ENCODE data around the gene KISS1.
"Not testable (repeated sequence)": the region's sequence is repeated elsewhere in the genome, so short reads cannot be mapped to it uniquely, and the experiment has no call there.

Gene KISS1

GRCh38 chr1:204196068-204196795 is at the start of gene KISS1:
KISS1 (minus strand) TSS chr1:204196491; CDS start chr1:204192876, 3,615 bp downstream.
- Histone ChIP-seq H3K27ac (ENCODE audit: low read length) (no peak within 1 kb of the TSS), H3K4me1 (ENCODE audit: control insufficient read depth, insufficient read depth, low read length) (no peaks in the 10 kb centered on the region), H3K27me3 (ENCODE audit: control insufficient read depth in 1 of 2, insufficient read depth in 2 of 2, low read length in 2 of 2) (peaks cover 18 to 29% of the 10 kb centered on the region in 2 donors)

GRCh38 chr1:204242920-204243319 is 46.6 kb upstream of the KISS1 start:
- no peak overlapping the region for H3K27ac ChIP-seq (ENCODE audit: low read length)
- H3K4me3 ChIP-seq (ENCODE audit: low read length in 2 of 2) = no peak overlapping the region
- no peaks in the 10 kb centered on the region for H3K27me3 ChIP-seq (ENCODE audit: control insufficient read depth in 1 of 2, insufficient read depth in 2 of 2, low read length in 2 of 2)
- H3K9me3 ChIP-seq (ENCODE audit: control insufficient read depth in 2 of 2, low read length in 2 of 2) = no peaks in the 10 kb centered on the region
- H3K4me1 ChIP-seq (ENCODE audit: control insufficient read depth, insufficient read depth, low read length) = no peaks in the 10 kb centered on the region
- H3K9ac ChIP-seq (ENCODE audit: low read length in 2 of 2) = no peak overlapping the region
- H3K36me3 ChIP-seq (ENCODE audit: control insufficient read depth in 2 of 2, insufficient read depth in 2 of 2, low read length in 2 of 2) = no peaks in the 10 kb centered on the region

More at GRCh38 chr1:204196068-204196795, at the start of gene KISS1:
- Histone ChIP-seq H3K9ac (ENCODE audit: low read length in 2 of 2) (no peak within 1 kb of the TSS), H3K4me3 (ENCODE audit: low read length in 2 of 2) (no peak within 1 kb of the TSS), H3K9me3 (ENCODE audit: control insufficient read depth in 2 of 2, low read length in 2 of 2) (no peaks in the 10 kb centered on the region), H3K36me3 (ENCODE audit: control insufficient read depth in 2 of 2, insufficient read depth in 2 of 2, low read length in 2 of 2) (no peaks in the 10 kb centered on the region)

GRCh38 chr1:204241914-204242313 is 45.6 kb upstream of the KISS1 start:
- Histone ChIP-seq H3K27ac (ENCODE audit: low read length) (no peak overlapping the region), H3K4me1 (ENCODE audit: control insufficient read depth, insufficient read depth, low read length) (no peaks in the 10 kb centered on the region), H3K27me3 (ENCODE audit: control insufficient read depth in 1 of 2, insufficient read depth in 2 of 2, low read length in 2 of 2) (no peaks in the 10 kb centered on the region), H3K36me3 (ENCODE audit: control insufficient read depth in 2 of 2, insufficient read depth in 2 of 2, low read length in 2 of 2) (no peaks in the 10 kb centered on the region), H3K9me3 (ENCODE audit: control insufficient read depth in 2 of 2, low read length in 2 of 2) (no peaks in the 10 kb centered on the region), H3K4me3 (ENCODE audit: low read length in 2 of 2) (no peak overlapping the region), H3K9ac (ENCODE audit: low read length in 2 of 2) (no peak overlapping the region)

GRCh38 chr1:204241050-204241449 is 44.8 kb upstream of the KISS1 start:
- Histone ChIP-seq H3K27me3 (ENCODE audit: control insufficient read depth in 1 of 2, insufficient read depth in 2 of 2, low read length in 2 of 2) (no peaks in the 10 kb centered on the region), H3K36me3 (ENCODE audit: control insufficient read depth in 2 of 2, insufficient read depth in 2 of 2, low read length in 2 of 2) (no peaks in the 10 kb centered on the region), H3K9ac (ENCODE audit: low read length in 2 of 2) (no peak overlapping the region), H3K27ac (ENCODE audit: low read length) (no peak overlapping the region), H3K4me1 (ENCODE audit: control insufficient read depth, insufficient read depth, low read length) (no peaks in the 10 kb centered on the region), H3K4me3 (ENCODE audit: low read length in 2 of 2) (no peak overlapping the region), H3K9me3 (ENCODE audit: control insufficient read depth in 2 of 2, low read length in 2 of 2) (no peaks in the 10 kb centered on the region)

GRCh38 chr1:204240233-204240632 is 43.9 kb upstream of the KISS1 start:
- no peaks in the 10 kb centered on the region for H3K36me3 ChIP-seq (ENCODE audit: control insufficient read depth in 2 of 2, insufficient read depth in 2 of 2, low read length in 2 of 2)
- no peaks in the 10 kb centered on the region for H3K27me3 ChIP-seq (ENCODE audit: control insufficient read depth in 1 of 2, insufficient read depth in 2 of 2, low read length in 2 of 2)
- no peaks in the 10 kb centered on the region for H3K9me3 ChIP-seq (ENCODE audit: control insufficient read depth in 2 of 2, low read length in 2 of 2)
- no peak overlapping the region for H3K4me3 ChIP-seq (ENCODE audit: low read length in 2 of 2)
- no peak overlapping the region for H3K9ac ChIP-seq (ENCODE audit: low read length in 2 of 2)
- H3K4me1 ChIP-seq (ENCODE audit: control insufficient read depth, insufficient read depth, low read length) = no peaks in the 10 kb centered on the region
- no peak overlapping the region for H3K27ac ChIP-seq (ENCODE audit: low read length)

GRCh38 chr1:204239401-204239800 is 43.1 kb upstream of the KISS1 start:
- H3K36me3 ChIP-seq (ENCODE audit: control insufficient read depth in 2 of 2, insufficient read depth in 2 of 2, low read length in 2 of 2); H3K4me1 ChIP-seq (ENCODE audit: control insufficient read depth, insufficient read depth, low read length); H3K9me3 ChIP-seq (ENCODE audit: control insufficient read depth in 2 of 2, low read length in 2 of 2); H3K9ac ChIP-seq (ENCODE audit: low read length in 2 of 2); H3K4me3 ChIP-seq (ENCODE audit: low read length in 2 of 2); H3K27me3 ChIP-seq (ENCODE audit: control insufficient read depth in 1 of 2, insufficient read depth in 2 of 2, low read length in 2 of 2); H3K27ac ChIP-seq (ENCODE audit: low read length): not testable (repeated sequence)

GRCh38 chr1:204238520-204238919 is 42.2 kb upstream of the KISS1 start:
- H3K4me1 ChIP-seq (ENCODE audit: control insufficient read depth, insufficient read depth, low read length) = not testable (repeated sequence)

GRCh38 chr1:204237515-204237914 is 41.2 kb upstream of the KISS1 start:
- H3K4me3 ChIP-seq (ENCODE audit: low read length in 2 of 2); H3K9me3 ChIP-seq (ENCODE audit: control insufficient read depth in 2 of 2, low read length in 2 of 2); H3K4me1 ChIP-seq (ENCODE audit: control insufficient read depth, insufficient read depth, low read length); H3K27me3 ChIP-seq (ENCODE audit: control insufficient read depth in 1 of 2, insufficient read depth in 2 of 2, low read length in 2 of 2); H3K27ac ChIP-seq (ENCODE audit: low read length); H3K36me3 ChIP-seq (ENCODE audit: control insufficient read depth in 2 of 2, insufficient read depth in 2 of 2, low read length in 2 of 2); H3K9ac ChIP-seq (ENCODE audit: low read length in 2 of 2): not testable (repeated sequence)

More at GRCh38 chr1:204238520-204238919, 42.2 kb upstream of the KISS1 start:
- H3K9ac ChIP-seq (ENCODE audit: low read length in 2 of 2); H3K36me3 ChIP-seq (ENCODE audit: control insufficient read depth in 2 of 2, insufficient read depth in 2 of 2, low read length in 2 of 2); H3K9me3 ChIP-seq (ENCODE audit: control insufficient read depth in 2 of 2, low read length in 2 of 2); H3K4me3 ChIP-seq (ENCODE audit: low read length in 2 of 2); H3K27ac ChIP-seq (ENCODE audit: low read length); H3K27me3 ChIP-seq (ENCODE audit: control insufficient read depth in 1 of 2, insufficient read depth in 2 of 2, low read length in 2 of 2): not testable (repeated sequence)

- H3K27me3 ChIP-seq (ENCODE audit: control insufficient read depth in 1 of 2, insufficient read depth in 2 of 2, low read length in 2 of 2) = no peaks in the 10 kb centered on the region
- no peaks in the 10 kb centered on the region for H3K4me1 ChIP-seq (ENCODE audit: control insufficient read depth, insufficient read depth, low read length)
- H3K36me3 ChIP-seq (ENCODE audit: control insufficient read depth in 2 of 2, insufficient read depth in 2 of 2, low read length in 2 of 2) = peaks cover 0 to 4% of the 10 kb centered on the region in 2 donors
- H3K4me3 ChIP-seq (ENCODE audit: low read length in 2 of 2) = no peak overlapping the region
- H3K9me3 ChIP-seq (ENCODE audit: control insufficient read depth in 2 of 2, low read length in 2 of 2) = no peaks in the 10 kb centered on the region
- no peak overlapping the region for H3K27ac ChIP-seq (ENCODE audit: low read length)
- H3K9ac ChIP-seq (ENCODE audit: low read length in 2 of 2) = no peak overlapping the region
Observed at GRCh38 chr1:204232526-204232925, 36.2 kb upstream of the KISS1 start.

GRCh38 chr1:204230211-204230610 is 33.9 kb upstream of the KISS1 start:
- H3K4me1 ChIP-seq (ENCODE audit: control insufficient read depth, insufficient read depth, low read length) = no peaks in the 10 kb centered on the region
- H3K27ac ChIP-seq (ENCODE audit: low read length) = no peak overlapping the region
- no peak overlapping the region for H3K9ac ChIP-seq (ENCODE audit: low read length in 2 of 2)
- no peak overlapping the region for H3K4me3 ChIP-seq (ENCODE audit: low read length in 2 of 2)
- no peaks in the 10 kb centered on the region for H3K9me3 ChIP-seq (ENCODE audit: control insufficient read depth in 2 of 2, low read length in 2 of 2)
- peaks cover 0 to 4% of the 10 kb centered on the region in 2 donors for H3K36me3 ChIP-seq (ENCODE audit: control insufficient read depth in 2 of 2, insufficient read depth in 2 of 2, low read length in 2 of 2)
- H3K27me3 ChIP-seq (ENCODE audit: control insufficient read depth in 1 of 2, insufficient read depth in 2 of 2, low read length in 2 of 2) = no peaks in the 10 kb centered on the region

GRCh38 chr1:204228896-204229295 is 32.6 kb upstream of the KISS1 start:
- Histone ChIP-seq H3K4me3 (ENCODE audit: low read length in 2 of 2) (no peak overlapping the region), H3K36me3 (ENCODE audit: control insufficient read depth in 2 of 2, insufficient read depth in 2 of 2, low read length in 2 of 2) (peaks cover 0 to 4% of the 10 kb centered on the region in 2 donors), H3K4me1 (ENCODE audit: control insufficient read depth, insufficient read depth, low read length) (no peaks in the 10 kb centered on the region), H3K9ac (ENCODE audit: low read length in 2 of 2) (no peak overlapping the region), H3K9me3 (ENCODE audit: control insufficient read depth in 2 of 2, low read length in 2 of 2) (no peaks in the 10 kb centered on the region), H3K27ac (ENCODE audit: low read length) (no peak overlapping the region), H3K27me3 (ENCODE audit: control insufficient read depth in 1 of 2, insufficient read depth in 2 of 2, low read length in 2 of 2) (no peaks in the 10 kb centered on the region)
